ENCODE data around the gene OTOA.
A peak's percentile ranks its signal among the peaks of the same experiment; 100 is the strongest.
"Not testable (repeated sequence)": the region's sequence is repeated elsewhere in the genome, so short reads cannot be mapped to it uniquely, and the experiment has no call there.

OTOA gene

GRCh38 chr16:21641916-21642315, 21.9 kb upstream of the OTOA start:
- no peak for DNase-seq (ENCODE audit: low spot score)

DNA sequence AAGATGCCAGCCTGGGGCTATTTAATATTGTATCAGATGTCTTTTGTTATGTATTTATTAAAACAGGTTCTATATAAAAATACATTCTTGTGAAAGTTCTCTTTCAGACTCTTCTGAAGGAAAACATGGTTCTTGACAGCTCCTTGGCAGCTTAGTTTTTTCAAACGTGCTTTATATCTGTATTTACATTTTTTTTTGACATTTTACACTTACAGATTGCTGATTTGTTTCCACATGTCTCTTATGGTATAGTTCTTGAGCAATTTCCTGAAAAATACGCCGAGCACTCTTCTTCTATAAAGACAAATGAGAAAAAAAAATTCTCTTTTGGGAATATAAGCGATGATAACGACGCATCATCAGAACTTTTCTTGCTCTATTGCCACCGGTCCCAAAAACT, 20.9 kb upstream of the OTOA start:
- DNase-seq (ENCODE audit: low spot score): no peak

- no peak for DNase-seq (ENCODE audit: low spot score)
Observed at GRCh38 chr16:21643785-21644184, 20.0 kb upstream of the OTOA start.

GRCh38 chr16:21644674-21645073, 19.1 kb upstream of the OTOA start:
- DNase-seq (ENCODE audit: low spot score): peak; percentile 65

DNA sequence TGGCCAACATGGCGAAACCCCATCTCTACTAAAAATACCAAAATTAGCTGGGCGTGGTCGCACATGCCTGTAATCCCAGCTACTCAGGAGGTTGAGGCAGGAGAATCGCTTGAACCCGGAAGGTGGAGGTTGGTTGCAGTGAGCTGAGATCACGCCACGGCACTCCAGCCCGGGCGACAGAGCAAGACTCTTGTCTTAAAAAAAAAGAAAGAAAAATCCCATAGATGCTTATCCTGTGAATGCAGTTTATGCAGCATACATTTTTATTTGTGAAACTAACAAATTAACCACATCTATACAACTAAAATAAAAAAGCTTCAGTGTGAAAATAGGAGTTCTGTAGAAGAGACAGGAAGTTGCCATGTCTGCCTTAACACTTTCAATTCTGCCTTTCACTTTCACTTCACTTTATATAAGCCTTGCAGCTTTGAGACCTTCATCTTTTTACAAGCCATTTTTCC, 18.5 kb upstream of the OTOA start:
- DNase-seq (ENCODE audit: low spot score): peak; percentile 90

GRCh38 chr16:21646091-21646490, 17.7 kb upstream of the OTOA start:
- DNase-seq (ENCODE audit: low spot score): peak; percentile 30

- peak; percentile 89 for DNase-seq (ENCODE audit: low spot score)
Observed at GRCh38 chr16:21646721-21647561, 16.8 kb upstream of the OTOA start.

- DNase-seq (ENCODE audit: low spot score): no peak
Observed at GRCh38 chr16:21647562-21648164, 16.1 kb upstream of the OTOA start.

DNA sequence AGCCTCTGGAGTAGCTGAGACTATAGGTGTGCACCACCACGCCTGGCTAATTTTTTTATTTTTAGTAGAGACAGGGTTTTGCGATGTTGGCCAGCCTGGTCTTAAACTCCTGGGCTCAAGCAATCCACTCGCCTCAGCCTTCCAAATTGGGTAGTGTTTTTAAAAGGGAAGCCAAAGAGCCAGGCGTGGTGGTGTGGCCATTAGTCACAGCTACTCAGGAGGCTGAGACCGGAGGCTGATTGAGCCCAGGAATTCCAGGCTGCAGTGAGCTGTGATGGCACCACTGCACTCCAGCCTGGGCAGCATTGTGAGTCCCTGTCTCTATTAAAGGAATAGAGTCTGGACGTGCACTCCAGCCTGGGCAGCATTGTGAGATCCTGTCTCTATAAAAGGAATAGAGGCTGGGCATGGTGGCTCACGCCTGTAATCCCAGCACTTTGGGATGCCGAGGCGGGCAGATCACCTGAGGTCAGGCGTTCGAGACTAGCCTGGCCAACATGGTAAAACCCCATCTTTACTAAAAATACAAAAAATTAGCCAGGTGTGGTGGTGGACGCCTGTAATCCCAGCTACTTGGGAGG, 13.9 kb upstream of the OTOA start:
- not testable (repeated sequence) for DNase-seq (ENCODE audit: low spot score)

DNA sequence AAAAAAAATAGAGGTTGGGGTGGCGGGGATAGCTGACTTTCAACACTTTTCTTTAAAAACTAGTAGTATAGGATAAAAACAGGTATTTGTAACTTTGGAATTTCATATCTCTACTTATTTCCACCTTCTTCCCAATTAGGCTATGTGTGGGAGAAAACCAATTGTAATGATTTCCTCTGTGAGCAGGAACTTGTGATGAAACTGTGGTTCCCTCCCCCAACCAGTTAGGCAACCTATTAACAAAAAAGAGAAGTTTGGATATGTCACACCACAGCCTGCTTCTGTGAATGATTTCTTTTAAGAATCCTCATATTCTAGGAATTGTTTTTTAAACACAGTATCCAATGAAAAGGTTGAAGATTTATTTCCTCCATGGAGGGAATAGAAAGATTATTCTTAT, 13.2 kb upstream of the OTOA start:
- no peak for DNase-seq (ENCODE audit: low spot score)

- DNase-seq (ENCODE audit: low spot score): no peak
Observed at GRCh38 chr16:21651515-21651914, 12.3 kb upstream of the OTOA start.

DNA sequence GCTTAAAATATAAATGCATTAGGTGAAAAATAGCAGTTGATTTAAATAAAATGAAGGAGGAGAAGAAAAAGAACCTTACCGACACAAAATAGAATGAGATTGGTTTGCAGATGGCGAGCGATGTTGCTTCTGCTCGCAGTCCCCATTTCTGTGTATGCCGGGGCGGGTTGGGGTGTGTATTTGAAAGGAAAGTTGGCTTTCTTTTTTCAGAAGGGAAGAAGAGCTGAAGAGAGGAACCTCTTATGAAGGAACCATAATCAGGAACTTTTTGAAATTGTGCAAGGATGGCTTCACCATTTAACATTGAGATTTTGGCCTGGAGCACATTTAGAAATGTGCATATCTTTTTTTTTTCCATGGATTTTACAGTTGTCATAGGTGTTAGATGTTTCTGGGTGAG, 11.3 kb upstream of the OTOA start, which contains the start of gene IGSF6:
TSS of gene IGSF6 (minus strand) at position 156 of the 400 bp plus-strand sequence. CDS start at position 146, 10 bp downstream.
- DNase-seq (ENCODE audit: low spot score): no peak

- no peak for DNase-seq (ENCODE audit: low spot score)
Observed at GRCh38 chr16:21653571-21653970, 10.2 kb upstream of the OTOA start.

GRCh38 chr16:21654466-21654865, 9.3 kb upstream of the OTOA start:
- DNase-seq (ENCODE audit: low spot score): no peak

DNA sequence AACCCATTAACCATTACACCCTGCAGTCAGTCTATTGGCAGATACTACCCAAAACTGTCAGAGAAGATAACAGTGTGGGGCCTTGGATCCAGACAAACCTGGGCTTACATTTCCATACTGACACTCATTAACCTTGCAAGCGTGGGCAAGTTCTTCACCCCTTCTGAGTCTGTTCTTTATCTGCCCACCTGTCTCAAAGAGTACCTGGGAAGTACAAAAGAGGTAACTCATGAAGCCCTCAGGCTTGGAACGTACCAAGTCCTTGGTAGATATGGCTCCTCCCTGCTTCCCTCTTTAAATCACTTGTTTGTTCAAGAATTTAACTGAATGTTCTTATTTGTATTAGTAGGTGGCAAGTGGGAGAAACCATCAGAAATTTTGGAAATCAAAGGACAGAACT, 8.9 kb upstream of the OTOA start:
- no peak for DNase-seq (ENCODE audit: low spot score)

- peak; percentile 80 for DNase-seq (ENCODE audit: low spot score)
Observed at GRCh38 chr16:21656795-21657768, 6.7 kb upstream of the OTOA start.

DNA sequence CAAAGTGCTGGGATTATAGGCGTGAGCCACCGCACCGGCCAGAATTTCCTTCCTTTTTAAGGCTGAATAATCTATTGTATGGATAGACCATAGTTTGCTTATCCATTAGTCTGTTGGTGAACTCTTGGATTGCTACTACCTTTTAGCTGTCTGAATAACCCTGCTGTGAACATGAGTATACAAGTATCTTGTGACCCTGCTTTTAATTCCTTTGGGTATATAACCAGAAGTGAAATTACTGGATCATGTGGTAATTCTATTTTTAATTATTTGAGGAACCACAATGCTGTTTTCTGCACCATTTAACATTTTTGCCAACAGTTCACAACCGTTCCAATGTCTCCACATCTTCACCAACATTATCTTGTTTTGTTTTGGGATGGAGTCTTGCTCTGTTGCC, 4.6 kb upstream of the OTOA start:
- no peak for DNase-seq (ENCODE audit: low spot score)

- DNase-seq (ENCODE audit: low spot score): no peak
Observed at GRCh38 chr16:21664801-21665492, 1.2 kb downstream of the OTOA start.

GRCh38 chr16:21666772-21667171, 3.0 kb downstream of the OTOA start:
- no peak for DNase-seq (ENCODE audit: low spot score)

- DNase-seq (ENCODE audit: low spot score): no peak
Observed at GRCh38 chr16:21667575-21667974, 3.8 kb downstream of the OTOA start.

- no peak for DNase-seq (ENCODE audit: low spot score)
Observed at GRCh38 chr16:21673469-21673868, 9.7 kb downstream of the OTOA start.

All from NAMALWA (cell line).